Endothelial cell of umbilical vein (primary cell): Measurements from ENCODE around the gene PRR5L.

Experiments used
- POLR2A ChIP-seq: IDR thresholded peaks from 2 replicates; pipeline ENCODE4 v1.6.1; 2012; ENCODE audit warnings: low read depth, mild to moderate bottlenecking, control low read depth, low read length
- POLR2AphosphoS5 ChIP-seq: IDR thresholded peaks from 2 replicates; pipeline ENCODE4 v1.6.1; 2012; ENCODE audit warnings: low read depth, mild to moderate bottlenecking, control low read depth, low read length, moderate library complexity; ENCODE audit not compliant: insufficient read depth

- TF ChIP-seq POLR2AphosphoS5 (no peak), POLR2A (no peak)
Observed at GRCh38 chr11:36510594-36510942, 214.5 kb downstream of the PRR5L start.
